Stimulated activated CD8-positive, alpha-beta memory T cell treated with anti-CD3 and anti-CD28 coated beads, Interleukin-15, amount 100 ng/mL, for 1 hour (primary cell): ENCODE data around the gene RHPN2.
"Not testable (repeated sequence)": the region's sequence is repeated elsewhere in the genome, so short reads cannot be mapped to it uniquely, and the experiment has no call there.

Experiments
- DNase-seq: peaks from one replicate; pipeline ENCODE4 v3.0.0-alpha.2; 2020; ENCODE audit warnings: low read depth

RHPN2 gene

GRCh38 chr19:33064458-33064791 is 263 bp downstream of the RHPN2 start:
- DNase-seq: no peak

GRCh38 chr19:33063753-33064457 is 783 bp downstream of the RHPN2 start:
- no peak for DNase-seq

- DNase-seq: no peak
These were observed 1.3 kb downstream of the RHPN2 start for GRCh38 chr19:33063356-33063752.

GRCh38 chr19:33062902-33063301 is 1.8 kb downstream of the RHPN2 start:
- DNase-seq: no peak

- DNase-seq: no peak
These were observed 4.1 kb downstream of the RHPN2 start for GRCh38 chr19:33060586-33060985.

GRCh38 chr19:33055718-33056117 is 9.0 kb downstream of the RHPN2 start:
- DNase-seq: no peak

- DNase-seq: no peak
These were observed 10.1 kb downstream of the RHPN2 start for GRCh38 chr19:33054623-33055022.

- DNase-seq: no peak
These were observed 12.2 kb downstream of the RHPN2 start for GRCh38 chr19:33052352-33052972.

GRCh38 chr19:33050110-33050509 is 14.6 kb downstream of the RHPN2 start:
- DNase-seq: no peak

- DNase-seq: no peak
These were observed 15.6 kb downstream of the RHPN2 start for GRCh38 chr19:33048806-33049676.

GRCh38 chr19:33047422-33047821 is 17.3 kb downstream of the RHPN2 start:
- no peak for DNase-seq

GRCh38 chr19:33041828-33042160 is 22.9 kb downstream of the RHPN2 start:
- DNase-seq: not testable (repeated sequence)

- no peak for DNase-seq
These were observed 23.5 kb downstream of the RHPN2 start for GRCh38 chr19:33040994-33041827.

GRCh38 chr19:33039815-33040214 is 24.9 kb downstream of the RHPN2 start:
- DNase-seq: no peak

- DNase-seq: no peak
These were observed 25.5 kb downstream of the RHPN2 start for GRCh38 chr19:33039108-33039599.

- not testable (repeated sequence) for DNase-seq
These were observed 27.3 kb downstream of the RHPN2 start for GRCh38 chr19:33037168-33038025.

GRCh38 chr19:33036370-33037167 is 28.1 kb downstream of the RHPN2 start:
- not testable (repeated sequence) for DNase-seq

GRCh38 chr19:33035461-33035860 is 29.2 kb downstream of the RHPN2 start:
- no peak for DNase-seq

- DNase-seq: no peak
These were observed 32.4 kb downstream of the RHPN2 start for GRCh38 chr19:33032218-33032781.

GRCh38 chr19:33029746-33030303 is 34.9 kb downstream of the RHPN2 start:
- no peak for DNase-seq
